Vagina (tissue), 2 donors: ENCODE results near the gene SLC22A23. TPM values are rescaled to one million over a fixed set of nuclear protein-coding genes. Genes with fewer than 3 reads are reported as not detected.

ENCODE experiments used
- DNase-seq, 2 donors: peaks; one replicate each; pipeline ENCODE4 v3.0.0-alpha.2; 2017; ENCODE audit errors: extremely low spot score in 2 of 2
- H3K27ac ChIP-seq: fragments of 200-600 bp; sonication (generic); one replicate; pipeline ENCODE4 v1.5.1; 2019
- H3K27me3 ChIP-seq: fragments of 200-600 bp; sonication (generic); one replicate; pipeline ENCODE4 v1.5.1; 2019
- H3K36me3 ChIP-seq, 2 donors: fragments of 200-600 bp; sonication (generic); one replicate each; pipeline ENCODE4 v1.5.1; 2017 to 2019
- H3K4me1 ChIP-seq: fragments of 200-600 bp; sonication (generic); one replicate; pipeline ENCODE4 v1.5.1; 2019
- H3K4me3 ChIP-seq, 2 donors: fragments of 200-600 bp; sonication (generic); 1 replicate in 1 of 2; 2 replicates in 1 of 2; pipeline ENCODE4 v1.5.1; 2016 to 2019
- H3K9me3 ChIP-seq: fragments of 200-600 bp; sonication (generic); one replicate; pipeline ENCODE4 v1.5.1; 2019
- CTCF ChIP-seq, 3 experiments: fragments of 450-650 bp in 2 of 3; fragments of 200-600 bp in 1 of 3; sonication (generic) in 1 of 3; IDR thresholded peaks; one replicate each; pipeline ENCODE4 v1.5.1; 2017 to 2019; ENCODE audit warnings: antibody characterized with exemption in 3 of 3, mild to moderate bottlenecking in 2 of 3, moderate library complexity in 2 of 3
- POLR2A ChIP-seq, 2 donors: fragments of 450-650 bp; IDR thresholded peaks; one replicate each; pipeline ENCODE4 v1.6.1; 2017; ENCODE audit warnings: antibody characterized with exemption in 2 of 2, mild to moderate bottlenecking in 2 of 2, moderate library complexity in 2 of 2
- POLR2AphosphoS5 ChIP-seq, 2 donors: sonication (generic); formaldehyde crosslinking; IDR thresholded peaks; one replicate each; pipeline ENCODE4 v1.9.0; 2017; ENCODE audit warnings: antibody characterized with exemption in 2 of 2, mild to moderate bottlenecking in 2 of 2, low read depth in 1 of 2; ENCODE audit not compliant: insufficient read depth in 1 of 2
- intact Hi-C: fragments of 100-400 bp; cut with DNase I; formaldehyde crosslinking; loops from one replicate; pipeline ENCODE4 v1.15.1; 2023
- total RNA-seq: library from RNA; depleted of rRNA; stranded (reverse); fragments of >200 nt; gene quantifications from one replicate; pipeline ENCODE4 v1.2.3, GENCODE V29; 2016

Gene SLC22A23
- total RNA-seq, 1 donor from 2014 or later: 40.5 TPM

- H3K27me3 ChIP-seq: no peaks in the 10 kb centered on the region
- no peak for DNase-seq
- no peak overlapping the region for H3K27ac ChIP-seq
- intact Hi-C loops: no loop called here
- no peaks in the 10 kb centered on the region for H3K36me3 ChIP-seq
- H3K4me1 ChIP-seq: peaks cover 23% of the 10 kb centered on the region
- H3K4me3 ChIP-seq: no peak overlapping the region
- H3K9me3 ChIP-seq: no peaks in the 10 kb centered on the region
- TF ChIP-seq CTCF (IDR thresholded peaks at IDR 0.05) (no peak), POLR2A (IDR thresholded peaks at IDR 0.05) (no peak), POLR2AphosphoS5 (IDR thresholded peaks at IDR 0.05; ENCODE audit: insufficient read depth in 1 of 2, low read depth in 1 of 2) (no peak)
Measured at GRCh38 chr6:3431994-3432393, 24.9 kb downstream of the SLC22A23 start.

GRCh38 chr6:3429211-3429610 lies 27.6 kb downstream of the SLC22A23 start:
- Histone ChIP-seq H3K36me3 (no peaks in the 10 kb centered on the region), H3K27ac (no peak overlapping the region)

GRCh38 chr6:3428700-3429099 lies 28.1 kb downstream of the SLC22A23 start:
- Histone ChIP-seq H3K4me1 (peaks cover 27% of the 10 kb centered on the region), H3K4me3 (no peak overlapping the region), H3K27me3 (no peaks in the 10 kb centered on the region), H3K27ac (no peak overlapping the region), H3K36me3 (no peaks in the 10 kb centered on the region), H3K9me3 (no peaks in the 10 kb centered on the region)
- intact Hi-C loops: no loop called here
- TF ChIP-seq CTCF (IDR thresholded peaks at IDR 0.05) (no peak), POLR2A (IDR thresholded peaks at IDR 0.05) (no peak), POLR2AphosphoS5 (IDR thresholded peaks at IDR 0.05; ENCODE audit: insufficient read depth in 1 of 2, low read depth in 1 of 2) (no peak)
- DNase-seq: no peak

More at GRCh38 chr6:3429211-3429610, 27.6 kb downstream of the SLC22A23 start:
- TF ChIP-seq POLR2A (IDR thresholded peaks at IDR 0.05) (no peak), POLR2AphosphoS5 (IDR thresholded peaks at IDR 0.05; ENCODE audit: insufficient read depth in 1 of 2, low read depth in 1 of 2) (no peak), CTCF (IDR thresholded peaks at IDR 0.05) (no peak)
- Histone ChIP-seq H3K4me1 (peaks cover 28% of the 10 kb centered on the region), H3K4me3 (no peak overlapping the region), H3K27me3 (no peaks in the 10 kb centered on the region), H3K9me3 (no peaks in the 10 kb centered on the region)
- intact Hi-C loops: no loop called here
- DNase-seq: no peak

- Histone ChIP-seq H3K4me3 (no peak overlapping the region), H3K4me1 (peaks cover 22% of the 10 kb centered on the region), H3K36me3 (no peaks in the 10 kb centered on the region), H3K27me3 (no peaks in the 10 kb centered on the region), H3K9me3 (no peaks in the 10 kb centered on the region), H3K27ac (peak overlapping the region; percentile 13)
- TF ChIP-seq POLR2A (IDR thresholded peaks at IDR 0.05) (no peak), POLR2AphosphoS5 (IDR thresholded peaks at IDR 0.05; ENCODE audit: insufficient read depth in 1 of 2, low read depth in 1 of 2) (peak in 1 of 2 donors; percentile 21)
- no peak for DNase-seq
- intact Hi-C loops: no loop called here
Measured at GRCh38 chr6:3428247-3428646, 28.6 kb downstream of the SLC22A23 start.

- Histone ChIP-seq H3K4me3 (no peak overlapping the region), H3K27ac (peak overlapping the region; percentile 13)
- intact Hi-C loops: no loop called here
Measured at GRCh38 chr6:3427687-3428085, 29.2 kb downstream of the SLC22A23 start.

More at GRCh38 chr6:3427687-3428085, 29.2 kb downstream of the SLC22A23 start:
- Histone ChIP-seq H3K36me3 (no peaks in the 10 kb centered on the region), H3K9me3 (no peaks in the 10 kb centered on the region), H3K27me3 (no peaks in the 10 kb centered on the region), H3K4me1 (peaks cover 19% of the 10 kb centered on the region)
- DNase-seq: no peak
- TF ChIP-seq POLR2A (IDR thresholded peaks at IDR 0.05) (no peak), CTCF (IDR thresholded peaks at IDR 0.05) (no peak), POLR2AphosphoS5 (IDR thresholded peaks at IDR 0.05; ENCODE audit: insufficient read depth in 1 of 2, low read depth in 1 of 2) (no peak)
